NCI-H446 (cell line): ENCODE measurements around the gene WNT8B.

Experiments
- DNase-seq, 2 experiments: peaks; one replicate each; lab custom pipeline; 2025; lab: John Stamatoyannopoulos, UW

WNT8B gene

DNA sequence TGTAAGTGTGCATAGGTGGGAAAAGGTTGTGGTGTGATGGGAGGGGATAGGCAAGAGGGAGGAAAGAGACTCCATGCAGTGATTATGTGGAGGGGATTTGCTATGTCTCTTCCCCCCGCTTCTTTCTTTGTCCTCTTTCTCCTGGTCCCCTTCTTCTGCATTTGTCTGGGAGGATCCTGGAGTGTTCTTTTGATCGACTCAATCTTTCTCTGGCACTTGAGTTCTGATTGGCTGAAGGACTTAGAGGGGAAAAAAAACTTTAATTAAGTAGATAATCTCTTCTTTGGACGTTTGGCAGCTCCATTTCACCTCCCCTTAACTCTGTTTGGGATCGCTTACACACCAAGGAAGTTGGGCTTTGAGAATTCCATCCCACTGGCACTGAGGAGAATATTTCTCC is at the start of gene WNT8B:
TSS of gene WNT8B (plus strand) at position 301 of the 400 bp plus-strand sequence. CDS start 160 bp downstream, outside the sequence.
- no peak for DNase-seq

GRCh38 chr10:100413173-100413572 is 49.6 kb upstream of the WNT8B start:
- no peak for DNase-seq

DNA sequence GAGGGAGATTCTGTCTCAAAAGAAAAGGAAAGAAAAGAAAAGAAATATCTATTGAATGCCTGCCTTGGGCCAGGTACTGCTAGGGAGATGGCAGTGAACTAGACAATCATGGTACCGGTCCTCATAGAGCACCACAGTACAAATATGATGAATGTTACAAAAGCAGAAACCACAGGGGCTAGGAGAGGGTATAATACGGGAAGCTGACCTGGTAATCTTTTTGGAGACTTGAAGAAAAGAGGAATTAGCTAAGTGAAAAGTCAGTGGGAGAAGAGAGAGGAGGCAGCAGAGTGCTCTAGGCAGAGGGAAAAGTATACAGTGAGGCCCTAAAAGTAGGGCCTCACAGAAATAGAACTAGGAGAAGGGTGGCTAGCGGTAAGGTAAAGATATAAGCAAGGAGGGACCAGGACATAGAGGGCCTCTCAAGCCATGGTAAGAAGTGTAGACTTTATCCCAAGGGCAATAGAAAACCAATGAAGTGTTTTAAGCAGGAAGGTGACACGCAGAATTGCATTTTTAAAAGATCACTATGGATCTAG is 42.8 kb upstream of the WNT8B start:
- no peak for DNase-seq

- DNase-seq = no peak
These were observed 35.4 kb upstream of the WNT8B start for GRCh38 chr10:100427374-100427773.

- peak; percentile 85 to 94 for DNase-seq
These were observed 29.3 kb upstream of the WNT8B start for GRCh38 chr10:100433253-100434240.

DNA sequence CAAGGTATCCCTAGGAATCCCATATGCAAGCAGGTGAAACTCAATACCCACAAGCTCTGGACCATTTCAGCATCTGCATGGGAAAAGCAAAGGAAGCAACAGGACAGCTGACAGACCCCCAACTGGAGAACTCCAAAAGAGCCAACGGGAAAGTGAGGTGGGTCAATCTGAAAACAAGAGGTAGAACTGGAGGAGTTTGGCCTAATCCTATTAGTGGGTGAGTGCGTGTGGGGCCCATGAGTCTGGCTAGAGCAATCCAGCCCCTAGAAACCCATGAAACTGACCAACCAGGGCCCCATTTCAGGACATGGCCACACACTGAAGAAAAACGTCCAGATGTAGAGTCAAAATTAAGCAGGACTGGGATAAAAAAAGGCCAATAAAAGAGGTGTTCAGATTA is 26.6 kb upstream of the WNT8B start:
- no peak for DNase-seq

GRCh38 chr10:100438674-100439315 is 24.0 kb upstream of the WNT8B start:
- no peak for DNase-seq

- DNase-seq = no peak
These were observed 20.3 kb upstream of the WNT8B start for GRCh38 chr10:100442548-100442947.

DNA sequence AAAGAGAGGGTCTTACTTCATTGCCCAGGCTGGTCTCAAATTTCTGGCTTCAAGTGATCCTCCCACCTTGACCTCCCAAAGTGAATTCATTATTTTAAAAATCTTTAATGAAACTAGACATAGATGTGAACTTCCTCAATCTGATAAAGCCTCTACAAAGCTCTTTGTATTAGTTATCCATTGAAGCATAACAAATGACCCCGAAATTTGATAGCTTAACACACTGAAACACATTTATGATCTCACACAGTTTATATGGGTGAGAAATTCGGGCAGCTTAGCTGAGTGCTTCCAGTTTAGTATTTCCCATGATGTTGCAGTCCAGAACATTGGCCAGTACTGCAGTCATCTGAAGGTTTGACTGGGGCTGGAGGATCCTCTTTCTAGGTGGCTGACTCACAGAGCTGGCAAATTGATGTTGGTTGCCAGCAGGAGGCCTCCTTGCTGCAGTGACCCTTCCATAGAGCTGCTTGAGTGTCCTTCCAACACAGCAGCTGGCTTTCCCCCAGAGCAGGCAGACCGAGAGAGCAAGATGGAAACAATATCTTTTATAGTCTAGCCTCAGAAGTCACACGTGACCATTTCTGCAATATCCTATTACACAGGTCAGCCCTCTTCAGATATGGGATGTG is 16.6 kb upstream of the WNT8B start:
- DNase-seq = no peak

- no peak for DNase-seq
These were observed 15.1 kb upstream of the WNT8B start for GRCh38 chr10:100447663-100448062.

- DNase-seq = no peak
These were observed 13.9 kb upstream of the WNT8B start for GRCh38 chr10:100448951-100449350.

GRCh38 chr10:100468322-100468721 is 5.5 kb downstream of the WNT8B start:
- DNase-seq = no peak

GRCh38 chr10:100468978-100469377 is 6.2 kb downstream of the WNT8B start:
- DNase-seq = no peak

- DNase-seq = no peak
These were observed 6.9 kb downstream of the WNT8B start for GRCh38 chr10:100469756-100470155.

DNA sequence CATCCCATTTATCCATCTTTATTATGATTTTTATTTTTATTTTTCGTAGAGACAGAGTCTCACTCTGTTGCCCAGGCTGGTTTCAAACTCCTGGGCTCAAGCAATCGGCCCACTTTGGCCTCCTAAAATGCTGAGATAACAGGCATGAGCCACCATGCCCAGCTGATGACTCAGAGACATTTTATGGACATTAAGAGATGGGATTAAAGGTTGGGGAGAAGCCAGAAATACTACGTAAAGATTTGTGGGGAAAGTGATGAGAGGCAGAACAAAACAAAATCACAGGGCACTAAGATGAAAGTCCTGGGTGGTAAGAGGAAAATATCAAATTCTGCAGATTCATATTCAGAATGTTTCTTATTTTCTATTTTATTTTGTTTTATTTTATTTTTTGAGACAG is 7.6 kb downstream of the WNT8B start:
- no peak for DNase-seq

DNA sequence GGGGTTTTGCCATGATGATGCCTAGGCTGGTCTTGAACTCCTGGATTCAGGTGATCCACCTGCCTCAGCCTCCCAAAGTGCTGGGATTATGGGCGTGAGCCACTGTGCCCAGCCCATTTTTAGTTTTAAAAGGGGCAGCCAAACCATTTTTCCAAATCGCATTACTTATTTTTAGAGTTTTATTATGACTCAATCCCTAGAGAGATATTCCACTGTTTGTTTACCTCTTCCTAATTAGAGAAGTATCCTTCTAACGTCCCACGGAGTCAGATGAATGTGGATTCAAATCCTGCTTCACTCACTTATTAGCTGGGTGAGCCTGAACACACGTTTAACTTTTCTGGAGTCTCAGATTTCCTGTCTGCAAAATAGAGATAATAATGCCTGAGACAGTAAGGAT is 15.2 kb downstream of the WNT8B start:
- no peak for DNase-seq

GRCh38 chr10:100479037-100479436 is 16.2 kb downstream of the WNT8B start:
- DNase-seq = no peak

GRCh38 chr10:100480002-100480401 is 17.2 kb downstream of the WNT8B start:
- DNase-seq = no peak

GRCh38 chr10:100481462-100482081 is 18.8 kb downstream of the WNT8B start:
- DNase-seq = peak; percentile 48 to 74

- DNase-seq = peak in 1 of 2 experiments; percentile 29
These were observed 19.5 kb downstream of the WNT8B start for GRCh38 chr10:100482181-100482833.

DNA sequence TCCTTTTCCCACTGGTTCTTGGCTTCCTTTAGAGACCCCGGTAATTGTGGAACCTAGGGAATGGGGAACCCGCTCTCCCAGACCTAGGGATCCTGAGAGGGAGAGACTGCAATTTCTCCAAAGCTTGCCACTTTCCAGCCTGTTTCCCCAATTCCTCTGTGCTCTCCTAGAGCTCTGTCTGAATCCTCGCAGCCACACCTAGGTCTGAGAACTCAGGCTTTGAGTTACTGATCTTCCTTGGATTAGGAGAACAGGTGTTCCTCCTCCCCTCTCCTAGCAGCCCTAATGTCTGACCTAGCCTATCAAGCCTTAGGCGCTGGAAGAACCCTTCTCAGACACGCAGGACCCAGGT is 20.0 kb downstream of the WNT8B start:
- no peak for DNase-seq
